ENCODE measurements around the gene ALDH4A1.

ALDH4A1 gene

GRCh38 chr1:18895317-18895716 is 7.0 kb downstream of the ALDH4A1 start:
- no peak for DNase-seq

DNA sequence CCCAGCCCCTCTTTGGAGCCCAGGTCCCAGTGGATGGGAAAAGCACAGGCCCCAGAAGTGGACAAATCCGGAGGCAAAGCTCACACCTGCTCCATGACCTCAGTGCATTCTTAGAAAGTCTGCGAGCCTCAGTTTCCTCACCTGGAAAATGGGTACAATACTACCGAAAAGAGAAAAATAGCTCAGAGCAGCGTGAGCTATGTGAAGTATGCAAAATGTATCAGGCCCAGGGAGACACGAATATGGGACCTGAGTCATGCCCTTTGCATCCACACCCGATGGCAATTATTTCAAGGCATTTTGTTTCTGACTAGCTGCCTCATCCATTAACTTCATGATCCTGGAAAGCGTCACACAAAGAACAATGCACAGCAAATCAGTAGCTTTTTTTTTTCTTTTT is 9.2 kb downstream of the ALDH4A1 start:
- no peak for DNase-seq

DNA sequence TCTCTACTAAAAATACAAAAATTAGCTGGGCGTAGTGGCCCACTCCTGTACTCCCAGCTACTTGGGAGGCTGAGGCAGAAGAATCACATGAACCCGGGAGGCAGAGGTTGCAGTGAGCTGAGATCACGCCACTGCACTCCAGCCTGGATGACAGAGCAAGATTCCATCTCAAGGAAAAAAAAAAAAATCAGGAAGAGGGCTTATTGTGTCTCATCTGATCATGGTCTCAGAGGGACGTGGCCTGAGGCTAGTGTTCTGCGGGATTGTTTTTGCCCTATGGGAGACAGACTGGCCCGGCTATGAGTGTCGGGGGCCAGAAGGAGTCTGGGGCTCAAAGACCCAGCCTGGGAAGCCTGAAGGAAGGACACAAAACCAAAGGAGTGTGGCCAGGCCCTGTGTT is 10.5 kb downstream of the ALDH4A1 start:
- DNase-seq = peak; percentile 11

DNA sequence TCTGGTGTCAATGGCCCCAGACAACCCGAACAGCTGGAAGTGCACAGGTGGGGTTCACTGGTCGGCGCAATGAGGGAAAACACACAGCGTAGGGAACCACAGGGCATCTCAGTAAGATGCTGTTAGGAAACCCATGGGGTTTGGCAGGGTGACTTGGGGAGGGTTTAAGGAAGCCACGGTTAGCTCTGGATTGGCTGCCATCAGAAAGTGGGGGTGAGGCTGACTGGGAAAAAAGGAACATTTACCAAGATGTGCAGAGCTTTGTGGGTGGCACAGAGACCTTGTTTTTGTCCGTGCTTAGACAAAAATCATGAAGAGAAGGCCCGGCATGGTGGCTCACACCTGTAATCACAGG is 11.0 kb downstream of the ALDH4A1 start:
- DNase-seq = peak; percentile 49

DNA sequence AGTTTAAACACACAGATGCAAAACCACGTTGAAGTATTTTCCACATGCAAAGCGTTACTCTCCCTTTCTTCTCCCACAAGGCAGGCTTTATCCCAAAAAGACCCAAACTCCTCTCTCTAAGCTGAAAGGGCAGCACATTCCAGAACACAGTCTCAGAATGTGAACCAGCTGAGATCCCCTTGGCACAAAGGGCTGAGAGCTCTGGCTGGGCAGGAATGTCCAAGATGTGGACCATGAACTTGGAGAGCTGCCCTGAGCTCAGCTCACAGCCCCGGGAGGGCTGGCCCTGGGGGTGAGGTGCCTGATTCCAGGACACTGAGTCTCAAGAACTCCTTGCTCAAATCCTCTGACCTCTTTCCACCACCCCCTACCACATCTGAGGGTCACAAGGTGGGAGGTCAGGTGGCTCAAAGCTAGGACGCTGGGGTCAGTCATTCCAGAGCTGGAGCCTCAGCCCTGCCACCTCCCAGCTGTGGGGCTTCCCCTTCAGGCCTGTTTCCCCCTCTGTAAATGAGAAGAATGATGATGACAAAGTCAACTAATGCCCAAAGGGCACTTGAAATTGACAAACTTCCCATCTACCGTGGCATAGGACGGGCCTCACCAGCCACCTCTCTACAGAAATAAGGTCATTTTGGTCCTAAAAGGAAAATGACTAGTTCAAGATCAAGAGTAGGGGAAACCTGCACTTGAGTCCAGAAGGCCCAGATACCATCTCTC is 11.5 kb downstream of the ALDH4A1 start:
- peak; percentile 13 for DNase-seq

DNA sequence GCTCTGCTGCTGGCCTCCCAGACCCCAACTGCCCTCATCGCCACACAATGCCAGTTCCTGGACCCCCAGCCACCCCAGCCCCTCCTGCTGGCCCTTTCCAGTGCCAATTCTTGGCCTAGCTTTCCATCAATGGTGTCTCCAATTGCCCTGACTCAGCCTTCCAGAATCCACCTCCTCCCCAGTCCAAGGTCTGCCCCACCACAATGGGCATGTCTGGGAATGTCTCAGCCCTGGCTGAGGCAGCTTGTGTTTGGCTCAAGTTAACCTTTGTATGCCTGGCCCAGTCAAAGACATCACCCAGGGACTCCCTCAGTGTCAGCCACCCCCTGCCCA is 16.4 kb downstream of the ALDH4A1 start:
- no peak for DNase-seq

GRCh38 chr1:18885311-18886002 is 16.9 kb downstream of the ALDH4A1 start:
- no peak for DNase-seq

- DNase-seq = no peak
These were observed 17.6 kb downstream of the ALDH4A1 start for GRCh38 chr1:18884727-18885126.

DNA sequence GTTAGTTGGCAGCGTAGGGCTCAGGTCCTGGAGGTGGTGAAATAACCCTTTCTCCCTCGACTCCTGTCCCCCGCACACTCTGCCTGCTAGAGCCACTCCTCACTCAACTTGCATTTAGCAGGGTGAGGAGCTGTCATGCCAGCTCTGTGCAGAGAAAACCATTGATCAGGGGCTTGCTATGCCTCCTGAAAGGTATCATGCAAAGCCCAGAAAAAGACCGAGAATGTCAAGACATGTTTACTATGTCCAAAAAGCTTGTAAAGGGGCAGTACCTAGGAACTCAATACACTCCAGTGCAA is 18.0 kb downstream of the ALDH4A1 start:
- DNase-seq = no peak

- DNase-seq = peak; percentile 57
These were observed 18.5 kb downstream of the ALDH4A1 start for GRCh38 chr1:18883636-18884418.

DNA sequence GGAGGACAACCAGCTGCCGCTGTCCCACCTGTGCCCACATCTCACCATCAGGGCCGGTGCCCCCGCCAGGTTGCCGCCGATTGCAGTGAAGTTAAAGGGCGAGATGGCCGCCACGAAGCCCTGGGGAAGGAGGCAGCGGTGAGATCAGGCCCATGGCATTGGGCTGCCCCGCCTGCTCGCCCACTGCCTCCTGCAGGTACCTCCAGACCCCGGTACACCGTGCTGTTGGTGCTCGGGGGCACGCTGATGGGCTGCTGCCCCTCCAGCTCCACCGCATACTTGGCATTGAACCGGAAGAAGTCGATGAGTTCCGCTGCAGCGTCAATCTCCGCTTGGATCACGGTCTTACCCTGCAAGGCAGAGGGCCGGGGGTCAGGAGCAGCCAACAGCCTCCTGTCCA is 19.3 kb downstream of the ALDH4A1 start:
- DNase-seq = no peak

DNA sequence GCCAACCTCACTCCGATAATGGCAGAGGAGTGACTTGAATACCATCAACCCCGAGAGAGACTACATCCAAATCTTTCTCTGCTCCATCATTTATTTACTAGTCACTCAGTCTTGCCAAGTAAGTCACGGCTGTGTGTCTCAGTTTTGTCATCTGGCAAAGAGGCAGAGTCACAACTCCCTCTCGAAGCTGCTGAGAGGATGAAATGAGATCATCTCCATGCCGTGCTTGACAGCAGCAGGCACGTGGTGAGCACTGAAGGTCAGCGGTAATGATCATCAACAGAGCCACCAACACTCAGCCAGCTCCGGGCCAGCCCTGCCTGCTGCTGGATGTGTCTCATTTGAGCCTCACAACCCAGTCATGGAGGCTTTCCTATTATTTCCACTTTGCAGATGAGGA is 19.9 kb downstream of the ALDH4A1 start:
- DNase-seq = no peak

DNA sequence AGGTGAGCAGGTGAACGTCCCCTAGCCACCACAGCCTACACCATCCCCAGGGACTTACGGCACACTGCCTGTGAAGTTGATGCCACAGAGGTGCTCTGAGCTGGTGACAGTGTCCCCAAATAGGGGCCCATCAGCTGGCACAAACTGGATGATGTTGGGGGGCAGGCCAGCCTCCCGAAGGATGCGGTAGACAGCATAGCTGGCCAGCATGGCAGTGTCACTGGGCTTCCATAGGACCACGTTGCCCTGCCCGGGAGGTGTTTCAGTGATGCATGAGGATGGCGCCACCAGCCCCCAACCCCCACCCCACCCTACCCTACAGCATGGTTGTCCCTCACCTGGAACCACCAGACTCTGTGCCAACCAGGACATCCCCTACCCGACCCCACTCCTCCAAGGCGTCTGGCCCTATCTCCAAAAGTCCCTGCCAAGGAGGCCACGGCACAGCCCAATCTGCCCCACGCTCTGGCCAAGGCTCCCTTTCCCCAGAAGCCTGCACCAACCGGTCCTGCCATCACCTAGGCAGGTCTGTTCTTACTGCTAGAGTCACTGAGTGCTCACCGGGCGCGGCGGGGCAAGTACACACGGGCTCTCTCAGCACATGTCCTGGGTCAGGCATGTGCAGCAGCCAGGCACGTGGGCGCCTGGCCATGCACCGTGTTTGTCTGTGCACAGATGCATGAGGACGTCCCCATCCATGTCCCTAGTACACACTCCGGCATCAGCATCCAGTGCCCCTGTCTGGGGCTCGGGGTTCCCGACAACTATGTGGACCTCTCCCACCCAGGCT is 20.5 kb downstream of the ALDH4A1 start:
- no peak for DNase-seq

GRCh38 chr1:18881164-18881563 is 21.2 kb downstream of the ALDH4A1 start:
- DNase-seq = no peak

DNA sequence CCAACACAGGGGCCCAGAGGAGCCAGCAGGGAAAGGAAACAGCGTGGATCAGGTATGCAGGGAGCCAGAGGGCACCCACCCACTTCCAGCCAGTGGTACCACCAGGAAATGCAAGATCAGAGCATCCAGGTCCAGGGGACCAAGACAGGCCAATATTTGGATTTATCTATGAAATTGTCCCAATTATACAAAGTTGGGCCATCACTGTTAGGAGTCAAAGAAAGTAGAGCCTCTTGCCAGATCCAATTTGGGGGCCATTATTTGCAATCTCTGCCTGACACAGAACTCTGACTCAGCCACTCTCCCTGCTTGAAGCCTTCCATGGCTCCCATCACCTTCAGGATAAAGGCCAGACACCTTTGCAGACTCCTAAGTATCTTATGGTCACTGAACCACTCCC is 21.8 kb downstream of the ALDH4A1 start:
- no peak for DNase-seq

DNA sequence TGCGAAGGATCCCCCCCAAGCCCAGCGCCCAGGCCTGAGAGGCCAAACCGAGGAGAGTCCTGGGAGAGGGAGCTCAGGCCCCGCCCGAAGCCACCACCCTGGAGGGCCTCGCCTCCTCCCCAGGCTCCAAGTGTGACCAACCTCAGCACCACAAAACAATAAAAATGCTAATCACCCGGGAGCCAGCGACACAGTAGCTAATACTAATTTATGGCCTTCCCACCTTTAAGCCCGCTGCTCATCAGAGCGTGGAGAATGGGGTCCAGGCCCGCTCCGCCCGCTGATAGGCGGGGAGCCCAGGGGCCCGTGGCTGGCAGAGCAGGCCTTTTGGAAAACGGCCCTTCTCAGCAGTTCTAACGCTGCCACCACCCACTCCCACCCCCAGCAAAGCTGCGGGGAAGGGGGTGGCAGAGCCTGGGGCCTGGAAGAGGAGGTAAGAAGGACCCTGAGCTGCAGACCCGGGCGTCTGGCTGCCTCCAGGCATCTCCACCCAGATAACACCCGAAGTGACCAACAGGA is 22.5 kb downstream of the ALDH4A1 start:
- DNase-seq = no peak

- DNase-seq = no peak
These were observed 23.1 kb downstream of the ALDH4A1 start for GRCh38 chr1:18879215-18879790.

DNA sequence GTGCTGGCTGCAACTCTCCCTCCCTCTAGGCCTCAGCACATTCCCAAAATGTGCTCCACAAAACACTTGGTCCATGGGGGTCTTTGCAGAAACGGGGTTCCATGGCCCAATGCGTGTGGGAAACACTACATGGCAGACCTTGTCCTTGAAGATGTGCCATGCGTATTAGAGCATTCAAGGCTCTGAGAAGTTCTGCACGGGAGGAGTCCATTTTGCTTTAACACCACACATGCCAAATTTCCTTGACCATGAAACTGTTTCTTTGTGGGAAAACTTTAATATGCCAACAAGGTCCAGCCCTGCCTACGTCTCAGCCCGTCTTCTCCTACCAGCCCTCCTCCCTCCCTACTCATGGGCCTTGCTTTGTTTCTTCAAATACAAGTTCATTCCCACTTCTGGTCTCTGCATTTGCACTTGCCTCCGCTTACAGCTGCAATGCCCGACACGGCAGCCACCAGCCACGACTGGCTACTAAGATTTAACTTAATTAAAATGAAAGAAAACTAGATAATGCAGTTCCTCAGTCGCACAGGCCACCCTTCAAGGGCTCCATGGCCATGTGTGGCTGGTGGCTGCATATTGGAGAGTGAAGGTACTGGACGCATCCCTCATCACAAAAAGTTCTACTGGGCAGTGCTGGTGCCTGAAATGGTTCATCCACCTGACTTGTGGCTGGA is 23.7 kb downstream of the ALDH4A1 start:
- no peak for DNase-seq

- DNase-seq = no peak
These were observed 25.1 kb downstream of the ALDH4A1 start for GRCh38 chr1:18877282-18877681.

GRCh38 chr1:18876210-18876609 is 26.1 kb downstream of the ALDH4A1 start:
- DNase-seq = no peak

GRCh38 chr1:18875796-18876128 is 26.6 kb downstream of the ALDH4A1 start:
- no peak for DNase-seq

- DNase-seq = peak; percentile 63
These were observed 27.1 kb downstream of the ALDH4A1 start for GRCh38 chr1:18875107-18875795.
